GM23338 (cell line): ENCODE data around the gene LYL1. TPM values are rescaled to one million over a fixed set of nuclear protein-coding genes. Genes with fewer than 3 reads are reported as not detected.

Source experiments
- ATAC-seq: fragments of 200-7000 bp; cut with Tn5 transposase; 3 replicates; pipeline ENCODE4 v1.9.1; 2020
- DNase-seq: peaks from one replicate; pipeline ENCODE4 v3.0.0-alpha.2; 2015; ENCODE audit warnings: low spot score
- H2AFZ ChIP-seq: fragments of 200-600 bp; sonication (generic); 2 replicates; pipeline ENCODE4 v1.8.0; 2016; ENCODE audit warnings: antibody characterized with exemption, mild to moderate bottlenecking, moderate library complexity
- H3F3A ChIP-seq: fragments of 200-600 bp; sonication (generic); replicated peaks from 2 replicates; pipeline ENCODE4 v1.8.0; 2017; ENCODE audit warnings: antibody characterized with exemption, mixed run types, low read depth
- H3K27ac ChIP-seq: fragments of 200-600 bp; sonication (generic); 2 replicates; pipeline ENCODE4 v1.6.1; 2016; ENCODE audit warnings: low read depth
- H3K27me3 ChIP-seq: fragments of 200-600 bp; sonication (generic); 2 replicates; pipeline ENCODE4 v1.8.0; 2016; ENCODE audit warnings: mild to moderate bottlenecking, mixed run types, moderate library complexity; ENCODE audit not compliant: insufficient read depth
- H3K36me3 ChIP-seq: fragments of 200-600 bp; sonication (generic); 2 replicates; pipeline ENCODE4 v1.8.0; 2016; ENCODE audit warnings: mild to moderate bottlenecking; ENCODE audit not compliant: insufficient read depth
- H3K4me1 ChIP-seq: fragments of 200-600 bp; sonication (generic); 2 replicates; pipeline ENCODE4 v1.8.0; 2016; ENCODE audit warnings: mild to moderate bottlenecking, moderate library complexity; ENCODE audit not compliant: insufficient read depth
- H3K4me2 ChIP-seq: fragments of 200-600 bp; sonication (generic); 2 replicates; pipeline ENCODE4 v1.7.1; 2017; ENCODE audit warnings: mixed run types
- H3K4me3 ChIP-seq: fragments of 200-600 bp; sonication (generic); 2 replicates; pipeline ENCODE4 v1.6.1; 2016; ENCODE audit warnings: mixed run types
- H3K79me2 ChIP-seq: fragments of 200-600 bp; sonication (generic); replicated peaks from 2 replicates; pipeline ENCODE4 v1.8.0; 2017; ENCODE audit warnings: mild to moderate bottlenecking; ENCODE audit not compliant: insufficient read depth
- H3K9me2 ChIP-seq: fragments of 200-600 bp; sonication (generic); 2 replicates; pipeline ENCODE4 v1.8.0; 2017; ENCODE audit not compliant: insufficient read depth
- H4K20me1 ChIP-seq: fragments of 200-600 bp; sonication (generic); replicated peaks from 2 replicates; pipeline ENCODE4 v1.8.0; 2017; ENCODE audit warnings: mild to moderate bottlenecking; ENCODE audit not compliant: insufficient read depth
- H3K27ac Mint-ChIP-seq: 2 replicates; pipeline ENCODE4 v1.8.0; 2020; ENCODE audit warnings: inconsistent platforms, mild to moderate bottlenecking, moderate library complexity, mixed read lengths
- H3K27me3 Mint-ChIP-seq: 3 replicates; pipeline ENCODE4 v1.8.0; 2022; ENCODE audit warnings: low read depth, mild to moderate bottlenecking, moderate library complexity, mixed read lengths, inconsistent platforms; ENCODE audit not compliant: insufficient read depth, poor library complexity
- H3K36me3 Mint-ChIP-seq: 3 replicates; pipeline ENCODE4 v1.8.0; 2021; ENCODE audit warnings: low read depth, mild to moderate bottlenecking, inconsistent platforms, moderate library complexity, mixed read lengths
- H3K4me1 Mint-ChIP-seq: 3 replicates; pipeline ENCODE4 v1.8.0; 2020; ENCODE audit warnings: mild to moderate bottlenecking, inconsistent platforms, mixed read lengths
- H3K4me3 Mint-ChIP-seq: 3 replicates; pipeline ENCODE4 v1.8.0; 2021; ENCODE audit warnings: moderate library complexity, mild to moderate bottlenecking, inconsistent platforms, mixed read lengths
- H3K9me3 Mint-ChIP-seq: 3 replicates; pipeline ENCODE4 v1.8.0; 2020; ENCODE audit warnings: moderate library complexity, mild to moderate bottlenecking, inconsistent platforms, mixed read lengths
- CREB1 ChIP-seq: fragments of 250-450 bp; sonication (Bioruptor Pico); IDR thresholded peaks from 2 replicates; pipeline ENCODE4 v1.5.0; 2020; ENCODE audit warnings: low read depth, mild to moderate bottlenecking, moderate library complexity
- EZH2 ChIP-seq: fragments of 200-600 bp; sonication (generic); IDR thresholded peaks from one replicate; pipeline ENCODE4 v1.8.0; 2017; ENCODE audit warnings: antibody characterized with exemption, mild to moderate bottlenecking, low read depth; ENCODE audit not compliant: unreplicated experiment
- JUNB ChIP-seq: IDR thresholded peaks from one replicate; pipeline ENCODE4 v1.6.1; 2016; ENCODE audit warnings: antibody characterized with exemption; ENCODE audit not compliant: unreplicated experiment
- NANOG ChIP-seq: IDR thresholded peaks from 2 replicates; pipeline ENCODE4 v1.6.1; 2016; ENCODE audit warnings: antibody characterized with exemption, borderline replicate concordance
- POLR2AphosphoS5 ChIP-seq: IDR thresholded peaks from 2 replicates; pipeline ENCODE4 v1.6.1; 2016; ENCODE audit warnings: antibody characterized with exemption, low read depth
- REST ChIP-seq: IDR thresholded peaks from one replicate; pipeline ENCODE4 v1.6.1; 2018; ENCODE audit warnings: antibody characterized with exemption; ENCODE audit not compliant: unreplicated experiment
- STAT1 ChIP-seq: IDR thresholded peaks from one replicate; pipeline ENCODE4 v1.6.1; 2016; ENCODE audit warnings: antibody characterized with exemption; ENCODE audit not compliant: unreplicated experiment
- ZNF114 ChIP-seq: fragments of 250-450 bp; sonication (Bioruptor Pico); IDR thresholded peaks from 2 replicates; pipeline ENCODE4 v1.5.0; 2020; ENCODE audit warnings: mild to moderate bottlenecking, moderate library complexity
- polyA plus RNA-seq: library from polyadenylated mRNA; unstranded; fragments of >200 nt; fragmentation: Nextera tagmentation; extraction: Ambion mirVana; gene quantifications from 2 replicates; pipeline ENCODE4 v1.2.1, GENCODE V29; 2016
- total RNA-seq: library from RNA; depleted of rRNA; stranded (reverse); fragments of >200 nt; shearing (Covaris generic); gene quantifications from 2 replicates; pipeline ENCODE4 v1.2.3, GENCODE V29; 2014
- TF ChIP-seq, protein P1 (sequence below), 2 experiments: fragments of 200-600 bp in 1 of 2; sonication (generic) in 1 of 2; conservative IDR thresholded peaks; 2 replicates each; pipeline versions ENCODE4 v1.5.1 to v1.6.1; 2016 to 2017; ENCODE audit warnings: antibody characterized with exemption in 2 of 2, low read depth in 2 of 2, mild to moderate bottlenecking in 2 of 2, moderate library complexity in 1 of 2
- TF ChIP-seq, protein P2 (sequence below): IDR thresholded peaks from 2 replicates; pipeline ENCODE4 v1.6.1; 2016; ENCODE audit warnings: antibody characterized with exemption

The LYL1 gene
- total and polyA plus RNA-seq, 2 experiments from 2014 or later, result 1.2 to 2.2 TPM

DNA sequence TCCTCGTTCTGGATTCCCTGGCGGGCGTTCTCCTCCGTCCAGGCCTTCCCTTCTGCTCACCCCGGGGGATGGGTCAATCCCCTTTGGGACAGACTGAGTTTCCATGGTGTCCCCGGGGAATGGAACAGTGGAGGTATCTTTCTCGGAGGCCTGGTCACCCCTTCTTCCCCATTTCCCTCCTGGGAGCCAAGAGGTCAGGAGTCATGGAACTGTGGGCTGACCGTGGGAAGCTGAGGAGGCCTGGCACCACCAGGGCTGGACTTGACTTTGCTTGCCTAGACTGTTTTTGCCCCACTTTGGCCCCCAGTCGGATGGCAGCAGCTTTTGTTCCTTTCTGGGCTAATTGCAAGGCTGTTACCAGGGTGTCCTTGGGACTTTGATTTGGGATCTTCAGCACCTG, 17.4 kb upstream of the LYL1 start (continued):
- no peak for TF ChIP-seq REST
- TF ChIP-seq POLR2AphosphoS5, result no peak
- TF ChIP-seq EZH2, result no peak
- TF ChIP-seq, protein P1, sequence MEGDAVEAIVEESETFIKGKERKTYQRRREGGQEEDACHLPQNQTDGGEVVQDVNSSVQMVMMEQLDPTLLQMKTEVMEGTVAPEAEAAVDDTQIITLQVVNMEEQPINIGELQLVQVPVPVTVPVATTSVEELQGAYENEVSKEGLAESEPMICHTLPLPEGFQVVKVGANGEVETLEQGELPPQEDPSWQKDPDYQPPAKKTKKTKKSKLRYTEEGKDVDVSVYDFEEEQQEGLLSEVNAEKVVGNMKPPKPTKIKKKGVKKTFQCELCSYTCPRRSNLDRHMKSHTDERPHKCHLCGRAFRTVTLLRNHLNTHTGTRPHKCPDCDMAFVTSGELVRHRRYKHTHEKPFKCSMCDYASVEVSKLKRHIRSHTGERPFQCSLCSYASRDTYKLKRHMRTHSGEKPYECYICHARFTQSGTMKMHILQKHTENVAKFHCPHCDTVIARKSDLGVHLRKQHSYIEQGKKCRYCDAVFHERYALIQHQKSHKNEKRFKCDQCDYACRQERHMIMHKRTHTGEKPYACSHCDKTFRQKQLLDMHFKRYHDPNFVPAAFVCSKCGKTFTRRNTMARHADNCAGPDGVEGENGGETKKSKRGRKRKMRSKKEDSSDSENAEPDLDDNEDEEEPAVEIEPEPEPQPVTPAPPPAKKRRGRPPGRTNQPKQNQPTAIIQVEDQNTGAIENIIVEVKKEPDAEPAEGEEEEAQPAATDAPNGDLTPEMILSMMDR (conservative IDR thresholded peaks at IDR 0.05; ENCODE audit: low read depth in 2 of 2), result no peak
- TF ChIP-seq NANOG, result no peak
- TF ChIP-seq STAT1, result no peak
- TF ChIP-seq CREB1 (CRISPR knock-in tag), result no peak
- TF ChIP-seq, protein P2, sequence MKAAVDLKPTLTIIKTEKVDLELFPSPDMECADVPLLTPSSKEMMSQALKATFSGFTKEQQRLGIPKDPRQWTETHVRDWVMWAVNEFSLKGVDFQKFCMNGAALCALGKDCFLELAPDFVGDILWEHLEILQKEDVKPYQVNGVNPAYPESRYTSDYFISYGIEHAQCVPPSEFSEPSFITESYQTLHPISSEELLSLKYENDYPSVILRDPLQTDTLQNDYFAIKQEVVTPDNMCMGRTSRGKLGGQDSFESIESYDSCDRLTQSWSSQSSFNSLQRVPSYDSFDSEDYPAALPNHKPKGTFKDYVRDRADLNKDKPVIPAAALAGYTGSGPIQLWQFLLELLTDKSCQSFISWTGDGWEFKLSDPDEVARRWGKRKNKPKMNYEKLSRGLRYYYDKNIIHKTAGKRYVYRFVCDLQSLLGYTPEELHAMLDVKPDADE, result no peak

GRCh38 chr19:13119627-13120026, 17.0 kb upstream of the LYL1 start:
- Histone ChIP-seq H3K9me2 (no peaks in the 10 kb centered on the region), H3K4me1 (peaks cover 37% of the 10 kb centered on the region), H3K4me3 (peak overlapping the region; percentile 96), H3K27ac (peak overlapping the region; percentile 74), H4K20me1 (peaks cover 54% of the 10 kb centered on the region), H3K4me2 (peak overlapping the region; percentile 94), H3K36me3 (peaks cover 3% of the 10 kb centered on the region; the same call in 1 of the 2 replicates), H2AFZ (no peak overlapping the region), H3F3A (peaks cover 6% of the 10 kb centered on the region), H3K79me2 (peaks cover 84% of the 10 kb centered on the region), H3K27me3 (no peaks in the 10 kb centered on the region)
- Mint-ChIP-seq H3K9me3 (peaks cover 3% of the 10 kb centered on the region), H3K27me3 (peaks cover 35% of the 10 kb centered on the region), H3K27ac (peak overlapping the region; percentile 66; the same call in 1 of the 2 replicates), H3K36me3 (peaks cover 43% of the 10 kb centered on the region), H3K4me1 (peaks cover 54% of the 10 kb centered on the region), H3K4me3 (peak overlapping the region; percentile 93)
- DNase-seq, result no peak
- ATAC-seq, result no peak
- TF ChIP-seq JUNB, result no peak
- no peak for TF ChIP-seq ZNF114
- no peak for TF ChIP-seq REST
